Thyroid gland (tissue), 4 donors: ENCODE measurements around the gene HMCN2. TPM values are rescaled to one million over a fixed set of nuclear protein-coding genes. Genes with fewer than 3 reads are reported as not detected.

Experiments
- DNase-seq, 2 donors: peaks; one replicate each; pipeline ENCODE4 v3.0.0-alpha.2; 2019
- H3K27ac ChIP-seq, 3 donors: fragments of 200-600 bp; sonication (generic); 1 replicate in 2 of 3; 2 replicates in 1 of 3; pipeline ENCODE4 v1.5.1; 2016 to 2019; ENCODE audit warnings: mild to moderate bottlenecking in 1 of 3, moderate library complexity in 1 of 3
- H3K27me3 ChIP-seq: fragments of 200-600 bp; sonication (generic); one replicate; pipeline ENCODE4 v1.5.1; 2019
- H3K36me3 ChIP-seq, 2 donors: fragments of 200-600 bp; sonication (generic); one replicate each; pipeline ENCODE4 v1.5.1; 2016 to 2019
- H3K4me1 ChIP-seq, 2 donors: fragments of 200-600 bp; sonication (generic); one replicate each; pipeline ENCODE4 v1.5.1; 2017 to 2019
- H3K4me3 ChIP-seq, 3 donors: fragments of 200-600 bp; sonication (generic); replicated peaks in 1 of 3; 1 replicate in 2 of 3; 2 replicates in 1 of 3; pipeline ENCODE4 v1.5.1; 2016; ENCODE audit warnings: mild to moderate bottlenecking in 1 of 3
- H3K9me3 ChIP-seq: fragments of 200-600 bp; sonication (generic); one replicate; pipeline ENCODE4 v1.5.1; 2017
- CTCF ChIP-seq, 6 experiments: fragments of 200-600 bp in 3 of 6; fragments of 450-650 bp in 3 of 6; sonication (generic) in 3 of 6; IDR thresholded peaks; one replicate each; pipeline ENCODE4 v1.5.1; 2016 to 2019; ENCODE audit warnings: antibody characterized with exemption in 6 of 6, mild to moderate bottlenecking in 2 of 6, inconsistent platforms in 1 of 6, moderate library complexity in 1 of 6
- POLR2A ChIP-seq, 2 donors: fragments of 450-650 bp; IDR thresholded peaks; one replicate each; pipeline ENCODE4 v1.6.1; 2017; ENCODE audit warnings: antibody characterized with exemption in 2 of 2, mild to moderate bottlenecking in 2 of 2, moderate library complexity in 1 of 2
- WGBS, 2 donors: methylation state at CpG; one replicate each; pipeline ENCODE4 v1.1.5; 2017; 5-methylcytosine and 5-hydroxymethylcytosine counted together
- intact Hi-C: fragments of 100-400 bp; cut with DNase I; formaldehyde crosslinking; loops from one replicate; pipeline ENCODE4 v1.15.1; 2023
- total RNA-seq, 4 donors: library from RNA; depleted of rRNA; stranded (reverse); fragments of >200 nt; gene quantifications; one replicate each; pipeline ENCODE4 v1.2.3, GENCODE V29; 2016

The HMCN2 gene
- total RNA-seq, 4 donors from 2014 or later = 1.7 to 5.5 (median 3.5) TPM

DNA sequence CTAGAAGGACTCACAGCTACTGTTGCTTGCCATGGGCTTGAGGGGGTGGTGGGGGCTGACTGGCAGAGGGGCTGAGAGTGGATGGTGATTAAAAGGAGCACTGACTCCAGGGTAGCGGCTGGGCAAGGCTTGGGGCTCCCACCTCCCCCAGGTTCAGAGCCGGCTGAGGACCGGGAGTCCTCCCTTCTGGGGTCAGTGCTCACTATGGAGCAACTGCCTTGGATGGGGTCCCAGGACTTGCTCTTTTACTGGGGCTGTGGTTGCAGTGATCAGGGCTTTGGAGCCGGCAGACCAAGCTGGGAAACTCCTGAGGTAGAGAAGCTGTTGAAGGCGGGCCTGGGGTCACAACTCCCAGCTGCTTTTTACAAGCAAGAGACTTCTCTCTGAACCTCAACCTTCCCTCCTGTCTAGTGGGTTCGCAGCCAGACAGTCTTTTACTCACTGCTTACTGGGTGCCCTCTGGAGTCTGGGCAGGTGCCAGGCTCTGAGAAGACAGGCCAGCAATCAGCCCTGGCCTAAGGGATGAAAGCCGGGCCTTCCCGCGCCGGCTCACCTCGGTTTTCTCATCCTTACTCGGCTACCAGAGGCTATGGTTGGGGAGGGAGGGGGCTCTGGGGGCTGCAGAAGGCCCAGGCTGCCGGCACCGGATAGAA lies 178.4 kb downstream of the HMCN2 start:
- Histone ChIP-seq H3K4me3 (peak overlapping the region in 1 of 3 donors; percentile 69), H3K27ac (peak overlapping the region; percentile 50 to 93 (median 55)), H3K4me1 (peaks cover 27 to 38% of the 10 kb centered on the region in 2 donors), H3K9me3 (no peaks in the 10 kb centered on the region), H3K36me3 (no peaks in the 10 kb centered on the region), H3K27me3 (no peaks in the 10 kb centered on the region)
- TF ChIP-seq POLR2A (IDR thresholded peaks at IDR 0.05) (no peak), CTCF (IDR thresholded peaks at IDR 0.05) (no peak)
- WGBS, 2 donors = 53 to 63% methylated on average over 11 to 14 of the region's 14 CpGs
- peak; percentile 49 to 55 for DNase-seq
- intact Hi-C loops = no loop called here

- DNase-seq = peak; percentile 94 to 95
- peaks cover 27 to 45% of the 10 kb centered on the region in 2 donors for H3K4me1 ChIP-seq
- intact Hi-C loops = no loop called here
These were observed 179.1 kb downstream of the HMCN2 start, which contains the start of gene ASS1 for GRCh38 chr9:130444565-130445221. ASS1 (plus strand) TSS chr9:130444961; CDS start chr9:130452229, 7,268 bp downstream.

GRCh38 chr9:130445268-130445983 lies 179.9 kb downstream of the HMCN2 start:
- H3K9me3 ChIP-seq = no peaks in the 10 kb centered on the region
- peaks cover 31 to 52% of the 10 kb centered on the region in 2 donors for H3K4me1 ChIP-seq
- peak overlapping the region; percentile 44 to 69 (median 69) for H3K4me3 ChIP-seq
- intact Hi-C loops = no loop called here
- H3K27me3 ChIP-seq = no peaks in the 10 kb centered on the region
- DNase-seq = peak; percentile 70 to 71
- 6 to 10% methylated on average over 19 to 20 of the region's 30 CpGs for WGBS, 2 donors
- peak overlapping the region; percentile 90 to 95 (median 93) for H3K27ac ChIP-seq
- TF ChIP-seq CTCF (IDR thresholded peaks at IDR 0.05) (no peak), POLR2A (IDR thresholded peaks at IDR 0.05) (peak in 1 of 2 donors; percentile 24)
- H3K36me3 ChIP-seq = no peaks in the 10 kb centered on the region

More at GRCh38 chr9:130444565-130445221, 179.1 kb downstream of the HMCN2 start, which contains the start of gene ASS1:
- peak; percentile 72 to 97 for TF ChIP-seq POLR2A (IDR thresholded peaks at IDR 0.05)
- TF ChIP-seq CTCF (IDR thresholded peaks at IDR 0.05) = no peak
- H3K4me3 ChIP-seq = peak within 1 kb of the TSS; percentile 44 to 69 (median 69)
- no peaks in the 10 kb centered on the region for H3K9me3 ChIP-seq
- H3K36me3 ChIP-seq = no peaks in the 10 kb centered on the region
- H3K27me3 ChIP-seq = no peaks in the 10 kb centered on the region
- 0% methylated on average over 7 of the region's 66 CpGs for WGBS, 2 donors
- peak within 1 kb of the TSS; percentile 90 to 95 (median 93) for H3K27ac ChIP-seq

DNA sequence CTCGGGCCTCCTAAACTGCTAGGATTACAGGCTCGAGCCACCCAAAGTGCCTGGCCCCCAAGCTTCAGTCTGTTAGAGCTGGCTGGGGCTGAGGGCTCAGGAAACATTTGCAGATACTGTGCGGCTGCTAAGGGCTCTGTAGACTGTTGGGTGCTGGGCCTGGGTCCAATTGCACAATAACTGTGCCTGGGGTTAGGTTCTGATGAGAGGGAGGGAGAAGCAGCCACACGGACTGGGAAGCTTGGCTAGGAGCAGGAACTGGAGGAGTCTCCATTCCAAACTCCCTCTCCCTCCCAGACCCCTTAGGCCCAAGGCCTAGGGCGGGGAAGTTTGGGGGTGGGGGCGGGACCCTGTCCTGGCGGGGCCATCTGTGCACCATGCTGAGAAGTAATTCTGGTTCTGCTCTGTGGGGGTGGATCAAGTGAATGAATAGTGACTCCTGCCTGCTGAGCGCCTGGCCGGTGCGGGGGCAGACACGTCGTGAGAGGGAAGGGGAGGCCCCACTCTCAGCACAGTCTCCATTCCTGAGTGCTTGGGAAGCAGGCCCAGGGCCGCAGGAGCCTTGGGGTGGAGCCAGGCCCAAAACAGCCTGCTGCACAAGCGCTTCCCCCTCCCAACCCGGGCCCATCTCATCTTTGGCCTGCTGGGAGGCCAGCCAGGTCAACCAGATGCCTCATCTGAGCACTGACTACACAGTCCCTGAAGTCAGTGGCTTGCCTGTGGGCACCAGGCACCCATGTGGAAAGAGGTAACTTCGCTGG lies 180.7 kb downstream of the HMCN2 start:
- DNase-seq = peak; percentile 97 to 99
- H3K27ac ChIP-seq = peak overlapping the region; percentile 90 to 95 (median 93)
- H3K36me3 ChIP-seq = no peaks in the 10 kb centered on the region
- intact Hi-C loops = no loop called here
- H3K4me1 ChIP-seq = peaks cover 40 to 61% of the 10 kb centered on the region in 2 donors
- no peaks in the 10 kb centered on the region for H3K9me3 ChIP-seq
- 16 to 53% methylated on average over 13 of the region's 16 CpGs for WGBS, 2 donors
- TF ChIP-seq POLR2A (IDR thresholded peaks at IDR 0.05) = peak in 1 of 2 donors; percentile 43
- no peak for TF ChIP-seq CTCF (IDR thresholded peaks at IDR 0.05)
- peak overlapping the region in 2 of 3 donors; percentile 69 for H3K4me3 ChIP-seq
- no peaks in the 10 kb centered on the region for H3K27me3 ChIP-seq
